GM21529 (cell line): ENCODE data around the gene EXOSC3.
"Not testable (repeated sequence)": the region's sequence is repeated elsewhere in the genome, so short reads cannot be mapped to it uniquely, and the experiment has no call there.

Experiments
- ATAC-seq: cut with Tn5 transposase; IDR thresholded peaks from one replicate; pipeline ENCODE4 v1.9.1; 2021; ENCODE audit not compliant: unreplicated experiment

EXOSC3 gene

GRCh38 chr9:37784616-37785483 lies at the start of gene EXOSC3:
Gene EXOSC3 (minus strand): TSS chr9:37785064. CDS start chr9:37785044, 20 bp downstream.
- peak; percentile 91 for ATAC-seq

- no peak for ATAC-seq
Measured at GRCh38 chr9:37827483-37828165, 42.8 kb upstream of the EXOSC3 start.

- ATAC-seq = not testable (repeated sequence)
Measured at GRCh38 chr9:37825174-37825573, 40.3 kb upstream of the EXOSC3 start.

GRCh38 chr9:37820142-37820541 lies 35.3 kb upstream of the EXOSC3 start:
- ATAC-seq = peak; percentile 51

DNA sequence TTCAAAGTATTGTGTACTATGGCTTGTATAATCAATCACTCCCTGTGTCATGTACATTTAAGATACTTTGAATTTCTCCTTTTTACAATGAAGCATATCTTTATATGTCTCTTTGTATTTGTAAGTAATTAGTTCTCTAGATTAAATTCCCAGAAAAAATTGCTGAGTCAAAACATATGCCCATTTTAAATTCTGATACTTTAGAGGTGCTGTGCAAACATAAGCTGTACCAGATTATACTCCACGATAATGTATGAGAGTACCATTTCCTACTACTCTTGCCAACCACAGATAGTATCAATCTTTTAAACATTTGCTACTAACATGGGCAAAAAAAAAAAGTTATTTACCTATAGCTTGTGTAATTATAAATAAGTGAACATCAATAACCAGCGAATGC lies 34.0 kb upstream of the EXOSC3 start:
- no peak for ATAC-seq

- ATAC-seq = no peak
Measured at GRCh38 chr9:37812773-37813379, 28.0 kb upstream of the EXOSC3 start.

DNA sequence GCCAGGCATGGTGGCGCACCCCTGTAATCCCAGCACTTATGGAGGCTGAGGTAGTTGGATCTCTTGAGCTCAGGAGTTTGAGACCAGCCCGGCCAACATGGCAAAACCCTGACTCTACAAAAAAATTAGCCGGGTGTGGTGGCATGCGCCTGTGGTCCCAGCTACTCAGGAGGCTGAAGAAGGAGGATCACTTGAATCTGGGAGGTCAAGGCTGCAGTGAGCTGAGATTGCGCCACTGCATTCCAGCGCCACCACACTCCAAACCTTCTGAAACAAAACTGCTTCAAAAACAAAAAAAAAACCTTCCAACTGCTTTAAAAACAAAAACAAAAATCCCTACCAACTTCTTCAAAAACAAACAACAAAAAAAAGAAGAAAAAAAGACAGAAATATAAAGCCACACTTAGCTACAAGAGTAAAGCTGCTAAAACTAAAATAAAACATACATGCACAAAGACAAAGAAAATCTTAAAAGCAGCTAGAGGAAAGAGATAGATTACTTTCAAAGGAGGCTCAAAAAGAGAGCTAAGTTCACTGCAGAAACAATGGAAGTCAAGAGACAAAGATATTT lies 27.1 kb upstream of the EXOSC3 start:
- no peak for ATAC-seq

- ATAC-seq = not testable (repeated sequence)
Measured at GRCh38 chr9:37809676-37810075, 24.8 kb upstream of the EXOSC3 start.

GRCh38 chr9:37806271-37806670 lies 21.4 kb upstream of the EXOSC3 start:
- ATAC-seq = no peak

DNA sequence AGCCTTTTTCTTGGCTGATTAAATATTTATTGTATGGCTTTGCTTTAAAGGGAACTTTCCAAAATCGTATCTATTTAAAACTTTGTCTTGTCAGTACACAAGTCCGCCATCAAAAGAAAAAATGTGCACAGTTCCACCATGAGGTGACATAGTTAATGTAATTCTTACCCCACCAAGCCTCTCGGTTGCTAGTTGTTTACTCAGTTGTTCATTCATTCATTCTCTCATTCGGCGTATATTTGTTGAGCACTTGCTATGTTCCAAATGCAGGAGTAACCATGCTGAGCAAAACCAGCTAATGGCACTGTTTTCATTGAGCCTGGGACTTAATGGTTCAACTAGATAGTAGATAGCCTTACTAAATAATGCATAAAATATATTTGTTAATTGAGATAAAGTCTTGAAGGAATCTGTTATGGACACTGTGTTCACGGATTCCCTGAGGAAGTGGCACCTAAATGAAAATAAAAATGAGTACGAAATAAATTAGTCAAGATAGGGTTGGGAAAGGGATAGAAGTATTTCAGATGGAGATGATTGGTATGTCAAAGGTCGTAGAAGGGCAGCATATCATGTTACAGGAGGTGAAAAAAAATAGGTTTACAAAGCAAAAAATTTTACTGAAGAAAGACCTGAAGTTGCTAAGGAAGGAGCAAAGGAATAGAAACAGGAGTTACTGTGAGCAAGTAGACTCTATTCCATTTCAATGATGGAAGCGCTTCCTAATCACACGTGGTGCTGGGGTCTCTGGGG lies 17.3 kb upstream of the EXOSC3 start:
- ATAC-seq = no peak

DNA sequence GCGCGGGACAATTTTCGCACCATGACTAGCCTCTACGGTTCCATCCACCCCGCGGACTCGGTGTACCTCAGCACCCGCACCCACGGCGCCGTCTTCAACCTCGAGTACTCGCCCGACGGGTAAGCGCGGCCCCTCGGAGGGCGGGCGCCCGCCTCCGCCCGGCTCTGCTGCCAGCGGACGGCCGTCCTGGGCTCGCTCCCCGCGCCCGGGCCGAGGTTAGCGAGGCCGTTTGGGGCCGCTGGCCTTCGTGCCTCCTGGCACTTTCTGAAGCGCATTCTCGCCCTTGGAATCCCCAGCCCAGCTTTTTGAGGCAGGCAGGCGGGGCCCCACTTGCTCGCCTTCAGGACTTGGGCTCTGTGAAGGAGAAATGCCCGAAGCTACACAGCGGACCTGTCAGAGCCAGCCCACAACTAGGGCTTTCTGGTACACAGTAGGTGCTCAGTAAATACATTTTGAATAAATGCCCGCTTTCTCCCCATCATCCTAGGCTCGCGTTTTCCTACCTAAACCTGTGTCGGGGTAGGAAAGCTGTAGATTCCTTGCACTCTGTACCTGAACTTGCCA lies 16.5 kb upstream of the EXOSC3 start:
- peak; percentile 45 for ATAC-seq

DNA sequence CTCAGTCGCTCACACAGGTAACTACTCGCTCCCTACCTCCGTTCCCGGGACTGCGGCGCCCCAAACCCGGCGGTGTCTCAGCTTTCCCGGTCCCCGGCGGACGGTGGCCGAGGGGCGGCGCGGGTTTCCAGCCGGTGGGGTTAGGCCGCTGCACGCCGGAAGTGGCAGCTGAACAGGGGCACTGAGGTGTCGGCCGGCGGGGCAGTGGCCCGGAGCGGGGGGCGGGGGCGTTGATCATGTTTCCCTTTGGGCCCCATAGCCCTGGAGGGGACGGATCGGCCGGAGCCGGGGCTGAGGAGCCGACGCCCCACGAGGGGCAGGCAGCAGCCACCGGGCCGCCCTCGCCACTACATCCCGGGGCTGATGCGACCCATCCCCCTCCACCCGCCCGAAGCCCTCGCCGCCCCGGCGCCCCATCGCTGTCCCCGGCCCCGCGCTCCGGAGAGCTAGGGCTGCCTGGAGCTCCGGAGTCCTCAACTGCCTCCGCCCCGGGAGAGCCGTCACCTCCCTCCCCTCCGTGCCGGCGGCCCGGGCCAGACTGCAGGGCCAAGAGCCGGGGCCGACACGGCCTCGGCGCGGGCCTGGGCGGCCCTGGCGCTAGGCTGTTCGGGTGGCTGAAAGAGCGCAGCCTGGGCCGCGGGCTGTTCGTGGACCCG lies 15.9 kb upstream of the EXOSC3 start, which contains the start of gene DCAF10:
DCAF10 (plus strand) TSS at position 167 of the 656 bp plus-strand sequence; CDS start at position 237, 70 bp downstream.
- ATAC-seq = peak; percentile 77

- no peak for ATAC-seq
Measured at GRCh38 chr9:37798677-37799076, 13.8 kb upstream of the EXOSC3 start.

DNA sequence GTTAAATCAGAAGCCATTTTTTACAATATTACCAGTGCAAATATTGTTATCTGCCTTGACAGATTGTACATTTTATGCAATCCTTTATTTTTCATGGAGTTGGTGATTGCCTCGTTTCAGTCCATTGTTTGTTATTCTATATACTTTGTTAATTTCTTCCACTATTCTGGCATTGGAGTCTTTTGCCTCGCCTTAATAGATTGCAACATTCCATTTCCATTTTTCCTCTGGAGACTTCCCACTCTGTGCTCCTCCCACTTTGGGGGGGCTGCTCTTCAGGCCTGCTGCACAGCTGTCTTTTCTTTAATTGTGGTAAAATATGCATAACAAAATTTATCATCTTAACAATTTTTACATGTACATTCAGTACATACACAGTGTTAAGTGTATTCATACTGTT lies 11.4 kb upstream of the EXOSC3 start:
- no peak for ATAC-seq

- ATAC-seq = no peak
Measured at GRCh38 chr9:37792122-37792521, 7.3 kb upstream of the EXOSC3 start.

DNA sequence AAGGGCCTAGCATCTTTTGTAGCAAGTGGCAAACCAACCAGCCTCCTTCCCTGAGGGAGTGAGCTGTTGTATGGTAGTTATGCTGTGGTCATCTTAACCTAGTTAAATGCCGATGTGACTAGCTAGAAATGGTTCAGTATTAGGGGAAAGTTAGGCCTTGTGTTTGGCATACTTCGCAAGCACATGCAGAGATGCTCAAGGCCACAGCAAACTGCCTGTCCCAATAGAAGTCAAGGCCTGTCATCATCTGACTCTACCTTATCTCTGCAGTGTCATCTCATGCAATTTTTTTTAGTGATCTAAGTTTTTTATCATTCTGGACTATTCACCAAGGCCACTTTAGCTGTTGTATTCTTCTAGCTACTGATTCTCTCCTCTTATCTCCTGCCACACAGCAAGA lies 5.2 kb upstream of the EXOSC3 start:
- no peak for ATAC-seq

GRCh38 chr9:37788332-37788731 lies 3.5 kb upstream of the EXOSC3 start:
- ATAC-seq = no peak

DNA sequence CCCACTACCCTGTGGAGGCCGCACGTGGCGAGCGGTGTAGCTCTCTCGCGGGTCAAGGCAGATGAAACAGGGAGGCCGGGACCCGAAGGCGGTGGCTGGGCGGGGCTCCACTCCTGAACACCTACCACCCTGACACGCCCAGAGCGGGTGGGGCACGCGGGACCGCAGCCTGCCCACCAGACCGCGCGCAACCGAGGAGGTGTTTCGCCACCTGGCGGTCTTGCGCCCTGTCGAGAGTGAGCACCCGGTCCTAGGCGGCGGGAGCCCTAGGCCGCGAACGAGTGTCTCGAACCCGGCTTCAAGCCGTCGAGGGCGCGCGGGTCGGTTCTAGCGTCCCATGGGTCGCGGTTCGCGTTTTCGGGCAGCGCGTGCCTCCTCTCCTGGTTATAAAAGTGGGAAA lies 2.2 kb upstream of the EXOSC3 start:
- no peak for ATAC-seq

- ATAC-seq = no peak
Measured at GRCh38 chr9:37784291-37784615, 611 bp downstream of the EXOSC3 start.

DNA sequence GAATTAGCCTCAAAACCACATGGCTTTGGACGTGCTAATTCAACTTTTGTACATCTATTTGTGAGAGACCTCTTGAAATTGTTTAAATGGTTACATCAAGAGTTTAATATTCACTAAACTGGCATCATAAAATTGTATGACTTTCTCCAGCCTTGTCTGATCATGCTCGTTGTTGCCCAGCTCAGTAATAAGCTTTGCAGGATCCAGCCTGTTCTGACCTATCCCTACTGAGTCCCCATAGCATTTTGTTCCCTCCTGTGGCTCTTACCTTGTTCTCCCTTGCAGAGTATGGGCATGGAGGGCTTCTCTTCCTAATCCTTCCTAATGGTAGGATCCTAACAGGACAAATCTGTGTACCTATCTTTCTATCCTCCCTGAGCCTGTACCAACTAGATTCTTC lies 6.3 kb downstream of the EXOSC3 start:
- no peak for ATAC-seq
